WTC11 (cell line): Measurements from ENCODE around the gene DENND1C. TPM values are rescaled to one million over a fixed set of nuclear protein-coding genes. Genes with fewer than 3 reads are reported as not detected.

ENCODE experiments used
- ATAC-seq: fragments of 200-7000 bp; cut with Tn5 transposase; 2 replicates; pipeline ENCODE4 v1.10.0; 2021; ENCODE audit warnings: mild to moderate bottlenecking, moderate library complexity
- CTCF ChIA-PET: fragments of 300-600 bp; sonication (Branson Sonifier 250); formaldehyde crosslinking; loops from one replicate; lab custom pipeline; 2021; ENCODE audit warnings: antibody characterized with exemption; lab: Charles Lee
- POLR2A ChIA-PET: fragments of 350-600 bp; sonication (Branson Sonifier 250); formaldehyde crosslinking; loops from one replicate; lab custom pipeline; 2021; ENCODE audit warnings: antibody characterized with exemption; lab: Charles Lee
- DNase-seq: peaks from one replicate; pipeline ENCODE4 v3.0.0; 2021; ENCODE audit warnings: low spot score
- H3K27ac Mint-ChIP-seq: 2 replicates; pipeline ENCODE4 v1.8.0; 2021; ENCODE audit warnings: mixed read lengths
- H3K27me3 Mint-ChIP-seq: 2 replicates; pipeline ENCODE4 v1.8.0; 2021; ENCODE audit warnings: low read depth, mild to moderate bottlenecking, moderate library complexity, mixed read lengths
- H3K36me3 Mint-ChIP-seq: 2 replicates; pipeline ENCODE4 v1.8.0; 2021; ENCODE audit warnings: mixed read lengths
- H3K4me1 Mint-ChIP-seq: 2 replicates; pipeline ENCODE4 v1.8.0; 2022; ENCODE audit warnings: mixed read lengths
- H3K4me3 Mint-ChIP-seq: 2 replicates; pipeline ENCODE4 v1.8.0; 2021; ENCODE audit warnings: mild to moderate bottlenecking, moderate library complexity, mixed read lengths
- H3K9me3 Mint-ChIP-seq: 2 replicates; pipeline ENCODE4 v1.8.0; 2021; ENCODE audit warnings: mixed read lengths
- CBFB ChIP-seq: sonication (generic); formaldehyde crosslinking; IDR thresholded peaks from 2 replicates; pipeline ENCODE4 v1.8.1; 2022; ENCODE audit warnings: mild to moderate bottlenecking, low read depth, missing genetic modification reagents
- CREB1 ChIP-seq: sonication (generic); formaldehyde crosslinking; IDR thresholded peaks from 2 replicates; pipeline ENCODE4 v1.8.0; 2023; ENCODE audit warnings: mild to moderate bottlenecking, missing genetic modification reagents
- CREM ChIP-seq: sonication (generic); formaldehyde crosslinking; IDR thresholded peaks from 2 replicates; pipeline ENCODE4 v1.8.1; 2022; ENCODE audit warnings: mild to moderate bottlenecking, missing genetic modification reagents, moderate library complexity
- ELF4 ChIP-seq: sonication (generic); formaldehyde crosslinking; IDR thresholded peaks from 2 replicates; pipeline ENCODE4 v1.8.1; 2022; ENCODE audit warnings: low read depth, mild to moderate bottlenecking, moderate library complexity, missing genetic modification reagents
- EMX1 ChIP-seq: fragments of 250-450 bp; sonication (Bioruptor Pico); IDR thresholded peaks from 2 replicates; pipeline ENCODE4 v1.8.0; 2021; ENCODE audit warnings: mild to moderate bottlenecking
- ETV6 ChIP-seq: sonication (generic); formaldehyde crosslinking; IDR thresholded peaks from 2 replicates; pipeline ENCODE4 v1.8.1; 2022; ENCODE audit warnings: mild to moderate bottlenecking, missing genetic modification reagents
- FOXP1 ChIP-seq: sonication (generic); formaldehyde crosslinking; IDR thresholded peaks from 2 replicates; pipeline ENCODE4 v1.8.0; 2022; ENCODE audit warnings: missing genetic modification reagents, mild to moderate bottlenecking, moderate library complexity, borderline replicate concordance
- MXD4 ChIP-seq: fragments of 250-450 bp; sonication (Bioruptor Pico); IDR thresholded peaks from 2 replicates; pipeline ENCODE4 v1.8.0; 2021; ENCODE audit warnings: mild to moderate bottlenecking, moderate library complexity, borderline replicate concordance
- OVOL2 ChIP-seq: fragments of 250-450 bp; sonication (Bioruptor Pico); IDR thresholded peaks from 2 replicates; pipeline ENCODE4 v1.9.0; 2021; ENCODE audit warnings: mild to moderate bottlenecking, borderline replicate concordance
- TEAD1 ChIP-seq: sonication (generic); formaldehyde crosslinking; IDR thresholded peaks from 2 replicates; pipeline ENCODE4 v1.8.0; 2022; ENCODE audit warnings: mild to moderate bottlenecking, missing genetic modification reagents
- TP53 ChIP-seq: sonication (generic); formaldehyde crosslinking; IDR thresholded peaks from 2 replicates; pipeline ENCODE4 v1.8.1; 2023; ENCODE audit warnings: mild to moderate bottlenecking, missing genetic modification reagents
- ZNF396 ChIP-seq: fragments of 250-450 bp; sonication (Bioruptor Pico); IDR thresholded peaks from 2 replicates; pipeline ENCODE4 v1.8.0; 2021; ENCODE audit warnings: mild to moderate bottlenecking, moderate library complexity, borderline replicate concordance
- ZNF416 ChIP-seq: fragments of 250-450 bp; sonication (Bioruptor Pico); IDR thresholded peaks from 2 replicates; pipeline ENCODE4 v1.9.0; 2021; ENCODE audit warnings: mild to moderate bottlenecking, inconsistent platforms
- ZNF423 ChIP-seq: fragments of 250-450 bp; sonication (Bioruptor Pico); IDR thresholded peaks from 2 replicates; pipeline ENCODE4 v2.1.2; 2022; ENCODE audit warnings: mild to moderate bottlenecking, moderate library complexity
- ZNF671 ChIP-seq: fragments of 250-450 bp; sonication (Bioruptor Pico); IDR thresholded peaks from 2 replicates; pipeline ENCODE4 v1.8.0; 2021; ENCODE audit warnings: mild to moderate bottlenecking
- total RNA-seq: library from RNA; stranded (reverse); gene quantifications from 3 replicates; pipeline ENCODE4 v1.2.3, GENCODE V29; 2021
- TF ChIP-seq, protein P1 (sequence below): sonication (generic); formaldehyde crosslinking; IDR thresholded peaks from 2 replicates; pipeline ENCODE4 v1.8.1; 2023; ENCODE audit warnings: mild to moderate bottlenecking, missing genetic modification reagents
- TF ChIP-seq, protein P2 (sequence below): fragments of 250-450 bp; sonication (Bioruptor Pico); IDR thresholded peaks from 2 replicates; pipeline ENCODE4 v1.9.0; 2021; ENCODE audit warnings: mild to moderate bottlenecking
- TF ChIP-seq, protein P3 (sequence below): sonication (generic); formaldehyde crosslinking; IDR thresholded peaks from 2 replicates; pipeline ENCODE4 v1.8.0; 2023; ENCODE audit warnings: missing genetic modification reagents, mild to moderate bottlenecking, borderline replicate concordance
- TF ChIP-seq, protein P4 (sequence below): sonication (generic); formaldehyde crosslinking; IDR thresholded peaks from 2 replicates; pipeline ENCODE4 v1.8.1; 2022; ENCODE audit warnings: low read depth, missing genetic modification reagents, borderline replicate concordance
- TF ChIP-seq, protein P5 (sequence below): sonication (generic); formaldehyde crosslinking; IDR thresholded peaks from 2 replicates; pipeline ENCODE4 v1.8.1; 2022; ENCODE audit warnings: mild to moderate bottlenecking, moderate library complexity, missing genetic modification reagents
- TF ChIP-seq, protein P6 (sequence below): sonication (generic); formaldehyde crosslinking; IDR thresholded peaks from 2 replicates; pipeline ENCODE4 v1.8.0; 2023; ENCODE audit warnings: mild to moderate bottlenecking, missing genetic modification reagents

DENND1C gene
- total RNA-seq, 1 experiment from 2014 or later, result 4.3 TPM

DNA sequence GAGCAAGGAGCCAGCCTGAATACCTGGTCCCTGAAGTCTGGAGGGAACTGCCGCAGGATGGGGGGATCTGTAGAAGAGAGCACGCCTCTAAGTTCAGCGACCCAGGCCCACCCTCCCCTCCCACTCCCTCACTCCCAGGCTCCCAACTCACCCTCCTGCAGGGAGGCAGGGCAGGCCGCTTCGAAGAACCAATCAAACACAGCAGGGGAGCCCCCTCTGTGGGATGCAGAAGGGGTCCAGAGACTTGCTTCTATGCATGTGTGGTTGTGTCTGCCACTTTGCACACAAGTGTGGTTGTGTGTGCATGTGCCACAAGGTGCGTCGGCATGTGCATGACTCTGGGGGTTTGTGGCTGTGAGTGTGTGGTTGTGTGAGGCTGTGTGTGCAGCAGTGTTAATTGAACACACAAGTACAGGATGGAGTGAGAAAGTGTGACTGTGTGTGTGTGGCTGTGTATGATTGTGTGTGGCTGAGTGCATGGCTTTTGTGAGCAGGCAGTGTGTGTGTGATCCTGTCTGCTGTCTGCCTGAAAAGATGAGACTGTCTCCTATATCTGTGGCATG lies 1.7 kb downstream of the DENND1C start:
- Mint-ChIP-seq H3K4me3 (no peak overlapping the region), H3K27me3 (peaks cover 14% of the 10 kb centered on the region), H3K9me3 (no peaks in the 10 kb centered on the region), H3K36me3 (no peaks in the 10 kb centered on the region), H3K27ac (no peak overlapping the region), H3K4me1 (peaks cover 15% of the 10 kb centered on the region)
- POLR2A ChIA-PET, result interaction anchor here (0.6 kb wide), 1 partner anchor 14 kb away, joined by 3 read pairs; no protein-coding TSS in a partner anchor
- DNase-seq (no peak), ATAC-seq (no peak)
- CTCF ChIA-PET, result no interaction called here
- TF ChIP-seq ELF4, result no peak
- TF ChIP-seq, protein P1, sequence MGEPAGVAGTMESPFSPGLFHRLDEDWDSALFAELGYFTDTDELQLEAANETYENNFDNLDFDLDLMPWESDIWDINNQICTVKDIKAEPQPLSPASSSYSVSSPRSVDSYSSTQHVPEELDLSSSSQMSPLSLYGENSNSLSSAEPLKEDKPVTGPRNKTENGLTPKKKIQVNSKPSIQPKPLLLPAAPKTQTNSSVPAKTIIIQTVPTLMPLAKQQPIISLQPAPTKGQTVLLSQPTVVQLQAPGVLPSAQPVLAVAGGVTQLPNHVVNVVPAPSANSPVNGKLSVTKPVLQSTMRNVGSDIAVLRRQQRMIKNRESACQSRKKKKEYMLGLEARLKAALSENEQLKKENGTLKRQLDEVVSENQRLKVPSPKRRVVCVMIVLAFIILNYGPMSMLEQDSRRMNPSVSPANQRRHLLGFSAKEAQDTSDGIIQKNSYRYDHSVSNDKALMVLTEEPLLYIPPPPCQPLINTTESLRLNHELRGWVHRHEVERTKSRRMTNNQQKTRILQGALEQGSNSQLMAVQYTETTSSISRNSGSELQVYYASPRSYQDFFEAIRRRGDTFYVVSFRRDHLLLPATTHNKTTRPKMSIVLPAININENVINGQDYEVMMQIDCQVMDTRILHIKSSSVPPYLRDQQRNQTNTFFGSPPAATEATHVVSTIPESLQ (CRISPR knock-in tag), result no peak
- no peak for TF ChIP-seq TEAD1 (CRISPR knock-in tag)
- TF ChIP-seq TP53 (CRISPR knock-in tag), result no peak
- TF ChIP-seq ZNF416, result no peak
- TF ChIP-seq ZNF423 (CRISPR knock-in tag), result no peak
- no peak for TF ChIP-seq CBFB
- TF ChIP-seq OVOL2 (CRISPR knock-in tag), result no peak
- TF ChIP-seq, protein P2, sequence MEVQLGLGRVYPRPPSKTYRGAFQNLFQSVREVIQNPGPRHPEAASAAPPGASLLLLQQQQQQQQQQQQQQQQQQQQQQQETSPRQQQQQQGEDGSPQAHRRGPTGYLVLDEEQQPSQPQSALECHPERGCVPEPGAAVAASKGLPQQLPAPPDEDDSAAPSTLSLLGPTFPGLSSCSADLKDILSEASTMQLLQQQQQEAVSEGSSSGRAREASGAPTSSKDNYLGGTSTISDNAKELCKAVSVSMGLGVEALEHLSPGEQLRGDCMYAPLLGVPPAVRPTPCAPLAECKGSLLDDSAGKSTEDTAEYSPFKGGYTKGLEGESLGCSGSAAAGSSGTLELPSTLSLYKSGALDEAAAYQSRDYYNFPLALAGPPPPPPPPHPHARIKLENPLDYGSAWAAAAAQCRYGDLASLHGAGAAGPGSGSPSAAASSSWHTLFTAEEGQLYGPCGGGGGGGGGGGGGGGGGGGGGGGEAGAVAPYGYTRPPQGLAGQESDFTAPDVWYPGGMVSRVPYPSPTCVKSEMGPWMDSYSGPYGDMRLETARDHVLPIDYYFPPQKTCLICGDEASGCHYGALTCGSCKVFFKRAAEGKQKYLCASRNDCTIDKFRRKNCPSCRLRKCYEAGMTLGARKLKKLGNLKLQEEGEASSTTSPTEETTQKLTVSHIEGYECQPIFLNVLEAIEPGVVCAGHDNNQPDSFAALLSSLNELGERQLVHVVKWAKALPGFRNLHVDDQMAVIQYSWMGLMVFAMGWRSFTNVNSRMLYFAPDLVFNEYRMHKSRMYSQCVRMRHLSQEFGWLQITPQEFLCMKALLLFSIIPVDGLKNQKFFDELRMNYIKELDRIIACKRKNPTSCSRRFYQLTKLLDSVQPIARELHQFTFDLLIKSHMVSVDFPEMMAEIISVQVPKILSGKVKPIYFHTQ (CRISPR knock-in tag), result no peak

DNA sequence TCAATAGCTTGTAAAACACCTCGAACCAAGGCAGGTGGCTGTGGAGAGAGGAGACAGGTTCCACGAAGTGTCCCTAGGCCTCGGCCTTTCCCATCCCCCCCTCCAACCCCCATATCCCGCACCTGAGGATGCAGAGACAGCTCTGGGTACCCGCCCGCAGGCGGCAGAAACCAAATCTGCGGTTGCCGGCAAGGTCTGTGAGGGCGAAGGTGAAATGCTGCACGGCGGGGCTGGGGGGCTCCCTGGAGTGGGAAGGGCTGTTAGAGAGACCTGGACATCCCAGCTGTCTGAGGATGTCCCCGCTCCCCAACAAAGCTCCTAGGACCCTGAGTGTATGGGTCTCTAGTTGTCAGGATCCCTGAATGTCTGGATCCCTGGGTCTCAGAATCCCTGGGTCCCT lies 2.8 kb downstream of the DENND1C start:
- CTCF ChIA-PET, result no interaction called here
- no peak overlapping the region for H3K27ac Mint-ChIP-seq
- ATAC-seq, result no peak
- TF ChIP-seq ZNF671 (no peak), ETV6 (CRISPR knock-in tag) (no peak), CREM (CRISPR knock-in tag) (no peak), MXD4 (CRISPR knock-in tag) (no peak), OVOL2 (CRISPR knock-in tag) (no peak), ZNF396 (CRISPR knock-in tag) (no peak), FOXP1 (CRISPR knock-in tag) (no peak), CREB1 (CRISPR knock-in tag) (no peak), EMX1 (CRISPR knock-in tag) (no peak)
- TF ChIP-seq, protein P3, sequence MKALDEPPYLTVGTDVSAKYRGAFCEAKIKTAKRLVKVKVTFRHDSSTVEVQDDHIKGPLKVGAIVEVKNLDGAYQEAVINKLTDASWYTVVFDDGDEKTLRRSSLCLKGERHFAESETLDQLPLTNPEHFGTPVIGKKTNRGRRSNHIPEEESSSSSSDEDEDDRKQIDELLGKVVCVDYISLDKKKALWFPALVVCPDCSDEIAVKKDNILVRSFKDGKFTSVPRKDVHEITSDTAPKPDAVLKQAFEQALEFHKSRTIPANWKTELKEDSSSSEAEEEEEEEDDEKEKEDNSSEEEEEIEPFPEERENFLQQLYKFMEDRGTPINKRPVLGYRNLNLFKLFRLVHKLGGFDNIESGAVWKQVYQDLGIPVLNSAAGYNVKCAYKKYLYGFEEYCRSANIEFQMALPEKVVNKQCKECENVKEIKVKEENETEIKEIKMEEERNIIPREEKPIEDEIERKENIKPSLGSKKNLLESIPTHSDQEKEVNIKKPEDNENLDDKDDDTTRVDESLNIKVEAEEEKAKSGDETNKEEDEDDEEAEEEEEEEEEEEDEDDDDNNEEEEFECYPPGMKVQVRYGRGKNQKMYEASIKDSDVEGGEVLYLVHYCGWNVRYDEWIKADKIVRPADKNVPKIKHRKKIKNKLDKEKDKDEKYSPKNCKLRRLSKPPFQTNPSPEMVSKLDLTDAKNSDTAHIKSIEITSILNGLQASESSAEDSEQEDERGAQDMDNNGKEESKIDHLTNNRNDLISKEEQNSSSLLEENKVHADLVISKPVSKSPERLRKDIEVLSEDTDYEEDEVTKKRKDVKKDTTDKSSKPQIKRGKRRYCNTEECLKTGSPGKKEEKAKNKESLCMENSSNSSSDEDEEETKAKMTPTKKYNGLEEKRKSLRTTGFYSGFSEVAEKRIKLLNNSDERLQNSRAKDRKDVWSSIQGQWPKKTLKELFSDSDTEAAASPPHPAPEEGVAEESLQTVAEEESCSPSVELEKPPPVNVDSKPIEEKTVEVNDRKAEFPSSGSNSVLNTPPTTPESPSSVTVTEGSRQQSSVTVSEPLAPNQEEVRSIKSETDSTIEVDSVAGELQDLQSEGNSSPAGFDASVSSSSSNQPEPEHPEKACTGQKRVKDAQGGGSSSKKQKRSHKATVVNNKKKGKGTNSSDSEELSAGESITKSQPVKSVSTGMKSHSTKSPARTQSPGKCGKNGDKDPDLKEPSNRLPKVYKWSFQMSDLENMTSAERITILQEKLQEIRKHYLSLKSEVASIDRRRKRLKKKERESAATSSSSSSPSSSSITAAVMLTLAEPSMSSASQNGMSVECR (CRISPR knock-in tag), result no peak
- TF ChIP-seq, protein P4, sequence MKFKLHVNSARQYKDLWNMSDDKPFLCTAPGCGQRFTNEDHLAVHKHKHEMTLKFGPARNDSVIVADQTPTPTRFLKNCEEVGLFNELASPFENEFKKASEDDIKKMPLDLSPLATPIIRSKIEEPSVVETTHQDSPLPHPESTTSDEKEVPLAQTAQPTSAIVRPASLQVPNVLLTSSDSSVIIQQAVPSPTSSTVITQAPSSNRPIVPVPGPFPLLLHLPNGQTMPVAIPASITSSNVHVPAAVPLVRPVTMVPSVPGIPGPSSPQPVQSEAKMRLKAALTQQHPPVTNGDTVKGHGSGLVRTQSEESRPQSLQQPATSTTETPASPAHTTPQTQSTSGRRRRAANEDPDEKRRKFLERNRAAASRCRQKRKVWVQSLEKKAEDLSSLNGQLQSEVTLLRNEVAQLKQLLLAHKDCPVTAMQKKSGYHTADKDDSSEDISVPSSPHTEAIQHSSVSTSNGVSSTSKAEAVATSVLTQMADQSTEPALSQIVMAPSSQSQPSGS, result no peak
- TF ChIP-seq, protein P5, sequence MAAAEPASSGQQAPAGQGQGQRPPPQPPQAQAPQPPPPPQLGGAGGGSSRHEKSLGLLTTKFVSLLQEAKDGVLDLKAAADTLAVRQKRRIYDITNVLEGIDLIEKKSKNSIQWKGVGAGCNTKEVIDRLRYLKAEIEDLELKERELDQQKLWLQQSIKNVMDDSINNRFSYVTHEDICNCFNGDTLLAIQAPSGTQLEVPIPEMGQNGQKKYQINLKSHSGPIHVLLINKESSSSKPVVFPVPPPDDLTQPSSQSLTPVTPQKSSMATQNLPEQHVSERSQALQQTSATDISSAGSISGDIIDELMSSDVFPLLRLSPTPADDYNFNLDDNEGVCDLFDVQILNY (CRISPR knock-in tag), result no peak
- TF ChIP-seq, protein P6, sequence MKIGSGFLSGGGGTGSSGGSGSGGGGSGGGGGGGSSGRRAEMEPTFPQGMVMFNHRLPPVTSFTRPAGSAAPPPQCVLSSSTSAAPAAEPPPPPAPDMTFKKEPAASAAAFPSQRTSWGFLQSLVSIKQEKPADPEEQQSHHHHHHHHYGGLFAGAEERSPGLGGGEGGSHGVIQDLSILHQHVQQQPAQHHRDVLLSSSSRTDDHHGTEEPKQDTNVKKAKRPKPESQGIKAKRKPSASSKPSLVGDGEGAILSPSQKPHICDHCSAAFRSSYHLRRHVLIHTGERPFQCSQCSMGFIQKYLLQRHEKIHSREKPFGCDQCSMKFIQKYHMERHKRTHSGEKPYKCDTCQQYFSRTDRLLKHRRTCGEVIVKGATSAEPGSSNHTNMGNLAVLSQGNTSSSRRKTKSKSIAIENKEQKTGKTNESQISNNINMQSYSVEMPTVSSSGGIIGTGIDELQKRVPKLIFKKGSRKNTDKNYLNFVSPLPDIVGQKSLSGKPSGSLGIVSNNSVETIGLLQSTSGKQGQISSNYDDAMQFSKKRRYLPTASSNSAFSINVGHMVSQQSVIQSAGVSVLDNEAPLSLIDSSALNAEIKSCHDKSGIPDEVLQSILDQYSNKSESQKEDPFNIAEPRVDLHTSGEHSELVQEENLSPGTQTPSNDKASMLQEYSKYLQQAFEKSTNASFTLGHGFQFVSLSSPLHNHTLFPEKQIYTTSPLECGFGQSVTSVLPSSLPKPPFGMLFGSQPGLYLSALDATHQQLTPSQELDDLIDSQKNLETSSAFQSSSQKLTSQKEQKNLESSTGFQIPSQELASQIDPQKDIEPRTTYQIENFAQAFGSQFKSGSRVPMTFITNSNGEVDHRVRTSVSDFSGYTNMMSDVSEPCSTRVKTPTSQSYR, result no peak

More for the DNA sequence above, 2.8 kb downstream of the DENND1C start:
- no peaks in the 10 kb centered on the region for H3K9me3 Mint-ChIP-seq
- no peak overlapping the region for H3K4me3 Mint-ChIP-seq
- POLR2A ChIA-PET, result no interaction called here
- no peaks in the 10 kb centered on the region for H3K36me3 Mint-ChIP-seq
- DNase-seq, result no peak
- peaks cover 15% of the 10 kb centered on the region for H3K4me1 Mint-ChIP-seq
- H3K27me3 Mint-ChIP-seq, result peaks cover 25% of the 10 kb centered on the region
